Ovary (tissue), 9 donors: ENCODE measurements around the gene TRAPPC2L. TPM values are rescaled to one million over a fixed set of nuclear protein-coding genes. Genes with fewer than 3 reads are reported as not detected.
"Not testable (repeated sequence)": the region's sequence is repeated elsewhere in the genome, so short reads cannot be mapped to it uniquely, and the experiment has no call there.

Experiments used
- DNase-seq, 5 donors: peaks; one replicate each; pipeline ENCODE4 v3.0.0-alpha.2; 2019 to 2020
- H3K27ac ChIP-seq, 2 donors: fragments of 200-600 bp; one replicate each; pipeline versions ENCODE4 v1.5.1 to v1.8.0; 2019 to 2022
- H3K27me3 ChIP-seq: fragments of 200-600 bp; one replicate; pipeline ENCODE4 v1.8.0; 2022
- H3K36me3 ChIP-seq: fragments of 200-600 bp; sonication (generic); one replicate; pipeline ENCODE4 v1.5.1; 2019
- H3K4me1 ChIP-seq: one replicate; pipeline ENCODE4 v1.8.1; 2013; ENCODE audit warnings: mild to moderate bottlenecking, moderate library complexity; ENCODE audit not compliant: insufficient read depth
- H3K4me3 ChIP-seq: fragments of 200-600 bp; sonication (generic); one replicate; pipeline ENCODE4 v1.5.1; 2017
- H3K9me3 ChIP-seq, 2 donors: fragments of 200-600 bp in 1 of 2; sonication (generic) in 1 of 2; one replicate each; pipeline versions ENCODE4 v1.5.1 to v1.8.1; 2013 to 2019; ENCODE audit warnings: mild to moderate bottlenecking in 1 of 2, moderate library complexity in 1 of 2
- EP300 ChIP-seq: sonication (generic); formaldehyde crosslinking; IDR thresholded peaks from one replicate; pipeline ENCODE4 v1.6.1; 2017; ENCODE audit warnings: antibody characterized with exemption
- POLR2A ChIP-seq: fragments of 450-650 bp; IDR thresholded peaks from one replicate; pipeline ENCODE4 v1.6.1; 2017; ENCODE audit warnings: antibody characterized with exemption, mild to moderate bottlenecking, moderate library complexity
- WGBS, 3 donors: extraction: QIAGEN DNeasy Blood & Tissue Kit in 1 of 3; methylation state at CpG; one replicate each; pipeline versions ENCODE4 v1.1.5 to v1.1.7; 2013 to 2017; 5-methylcytosine and 5-hydroxymethylcytosine counted together
- intact Hi-C, 4 donors: fragments of 100-400 bp; cut with DNase I; formaldehyde crosslinking; loops; one replicate each; pipeline versions ENCODE4 v1.11.0 to v1.15.1; 2022 to 2023
- polyA plus RNA-seq, 2 donors: library from polyadenylated mRNA; stranded (reverse); fragments of 200-250 nt in 1 of 2; fragments of 350-450 nt in 1 of 2; fragmentation: Illumina TruSeq in 1 of 2; extraction: RNeasy Lipid Tissue Mini Kit (QIAGEN cat#74804) in 1 of 2; gene quantifications; one replicate each; pipeline ENCODE4 v1.2.3, GENCODE V29; 2013 to 2014
- total RNA-seq, 7 donors: library from RNA; depleted of rRNA in 2 of 7; stranded (reverse); fragments of >200 nt in 2 of 7; fragmentation: NEBNext Ultra II Directional in 3 of 7; extraction: Animal tissue kit (Norgen Biotek cat#: 25700) in 3 of 7; gene quantifications; one replicate each; pipeline versions ENCODE4 v1.1.0 to v1.2.4, GENCODE V29; 2016 to 2023
- TF ChIP-seq, protein P1 (sequence below), 3 donors: fragments of 450-650 bp in 2 of 3; fragments of 200-600 bp in 1 of 3; IDR thresholded peaks; one replicate each; pipeline versions ENCODE4 v1.5.1 to v1.8.0; 2016 to 2022; ENCODE audit warnings: antibody characterized with exemption in 3 of 3, mild to moderate bottlenecking in 1 of 3
- donor health status: DM: no; HTN: no; CAD: no; lungs with moderate emphysema.
- donor health status: DM: no; HTN: no; CAD: no.
- donor health status: Bipolar disorder and iron deficiency.
- donor health status: DM: yes; HTN: yes; CAD: no.
- donor health status: DM: no; HTN: no; CAD: no.
- donor health status: DM: yes; HTN: yes; CAD: no.

Gene TRAPPC2L
- total and polyA plus RNA-seq, 9 donors = 37.2 to 101 (median 58.6) TPM

DNA sequence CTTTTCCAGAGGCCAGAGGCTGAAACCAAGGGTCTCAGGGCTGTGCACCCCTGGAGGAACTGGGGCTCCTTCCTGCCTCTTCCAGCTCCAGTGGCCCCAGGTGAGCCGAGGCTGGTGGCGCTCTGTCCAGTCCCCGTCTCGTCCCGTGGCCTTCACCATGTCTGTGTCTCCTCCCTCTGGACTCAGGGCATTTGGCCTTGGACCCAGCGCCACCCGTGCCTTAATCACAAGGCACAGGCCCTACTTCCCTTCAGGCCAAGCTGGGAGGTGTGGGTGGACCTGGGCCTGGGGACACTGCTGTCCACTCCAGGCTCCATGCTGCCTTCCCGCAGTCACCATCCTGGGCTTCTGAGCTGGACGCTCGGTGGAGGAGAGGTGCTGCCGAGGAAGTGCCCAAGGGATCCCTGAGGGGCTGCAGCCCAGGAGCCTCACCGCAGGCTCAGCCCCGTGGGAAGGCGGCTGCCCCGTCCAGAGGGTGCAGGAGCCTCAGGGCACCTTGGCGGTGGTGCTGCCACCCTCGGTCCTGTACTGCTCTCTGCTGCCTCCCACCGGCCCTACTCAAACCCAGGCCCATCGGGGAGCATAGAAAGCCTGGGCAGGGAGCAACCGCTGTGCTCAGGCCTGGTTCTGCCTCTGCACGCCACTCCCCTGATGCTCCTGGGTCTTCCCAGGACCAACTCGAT lies 35.6 kb upstream of the TRAPPC2L start:
- Histone ChIP-seq H3K36me3 (no peaks in the 10 kb centered on the region), H3K27ac (no peak overlapping the region), H3K4me1 (no peaks in the 10 kb centered on the region), H3K4me3 (no peak overlapping the region), H3K27me3 (no peaks in the 10 kb centered on the region), H3K9me3 (no peaks in the 10 kb centered on the region)
- intact Hi-C loops = no loop called here
- DNase-seq = no peak
- WGBS, 3 donors = 81 to 92% (median 87%) methylated on average over 22 of the region's 22 CpGs
- TF ChIP-seq, protein P1, sequence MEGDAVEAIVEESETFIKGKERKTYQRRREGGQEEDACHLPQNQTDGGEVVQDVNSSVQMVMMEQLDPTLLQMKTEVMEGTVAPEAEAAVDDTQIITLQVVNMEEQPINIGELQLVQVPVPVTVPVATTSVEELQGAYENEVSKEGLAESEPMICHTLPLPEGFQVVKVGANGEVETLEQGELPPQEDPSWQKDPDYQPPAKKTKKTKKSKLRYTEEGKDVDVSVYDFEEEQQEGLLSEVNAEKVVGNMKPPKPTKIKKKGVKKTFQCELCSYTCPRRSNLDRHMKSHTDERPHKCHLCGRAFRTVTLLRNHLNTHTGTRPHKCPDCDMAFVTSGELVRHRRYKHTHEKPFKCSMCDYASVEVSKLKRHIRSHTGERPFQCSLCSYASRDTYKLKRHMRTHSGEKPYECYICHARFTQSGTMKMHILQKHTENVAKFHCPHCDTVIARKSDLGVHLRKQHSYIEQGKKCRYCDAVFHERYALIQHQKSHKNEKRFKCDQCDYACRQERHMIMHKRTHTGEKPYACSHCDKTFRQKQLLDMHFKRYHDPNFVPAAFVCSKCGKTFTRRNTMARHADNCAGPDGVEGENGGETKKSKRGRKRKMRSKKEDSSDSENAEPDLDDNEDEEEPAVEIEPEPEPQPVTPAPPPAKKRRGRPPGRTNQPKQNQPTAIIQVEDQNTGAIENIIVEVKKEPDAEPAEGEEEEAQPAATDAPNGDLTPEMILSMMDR (IDR thresholded peaks at IDR 0.05) = no peak
- TF ChIP-seq POLR2A (no peak), EP300 (no peak)

DNA sequence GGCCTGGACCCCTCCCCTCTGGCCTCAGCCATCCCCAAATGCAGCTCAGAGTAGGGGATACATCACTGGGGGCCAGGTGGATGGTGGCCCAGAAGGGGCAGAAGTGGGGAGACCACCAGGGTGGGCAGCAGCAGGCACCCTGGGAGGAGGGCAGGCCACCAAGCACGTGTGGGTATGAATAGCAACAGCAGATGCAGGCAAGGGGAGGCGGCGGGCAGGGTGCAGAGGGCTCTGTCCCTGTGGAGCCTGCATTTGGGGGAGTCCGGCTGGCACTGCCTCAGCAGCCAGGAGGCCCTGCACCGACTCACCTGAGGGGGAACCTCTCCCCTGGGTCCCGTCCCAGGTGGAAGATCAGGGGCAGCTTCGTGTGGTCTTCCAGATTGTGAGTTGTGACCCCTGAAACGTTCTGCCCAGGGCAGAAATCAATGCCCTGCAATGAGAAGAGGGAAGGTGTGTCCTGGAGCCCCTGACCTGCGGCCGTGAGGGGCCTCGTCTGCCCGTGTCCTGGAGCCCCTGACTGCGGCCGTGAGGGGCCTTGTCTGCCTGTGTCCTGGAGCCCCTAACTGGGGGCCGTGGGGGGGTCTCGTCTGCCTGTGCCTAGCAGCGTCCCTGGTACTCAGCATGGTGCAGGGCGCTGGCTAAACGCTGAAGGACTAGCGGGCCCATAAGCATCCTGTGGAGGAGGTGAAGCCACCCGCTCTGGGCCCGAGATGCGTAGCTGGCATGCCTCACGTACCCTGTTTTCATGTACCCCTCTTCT lies 34.5 kb upstream of the TRAPPC2L start:
- TF ChIP-seq EP300 (no peak), POLR2A (no peak)
- TF ChIP-seq, protein P1 (IDR thresholded peaks at IDR 0.05) = no peak
- intact Hi-C loops = no loop called here
- H3K9me3 ChIP-seq = no peaks in the 10 kb centered on the region
- DNase-seq = no peak
- H3K36me3 ChIP-seq = no peaks in the 10 kb centered on the region
- no peaks in the 10 kb centered on the region for H3K27me3 ChIP-seq
- no peak overlapping the region for H3K4me3 ChIP-seq
- no peaks in the 10 kb centered on the region for H3K4me1 ChIP-seq
- WGBS, 3 donors = 92 to 95% (median 93%) methylated on average over 24 of the region's 24 CpGs
- H3K27ac ChIP-seq = no peak overlapping the region

DNA sequence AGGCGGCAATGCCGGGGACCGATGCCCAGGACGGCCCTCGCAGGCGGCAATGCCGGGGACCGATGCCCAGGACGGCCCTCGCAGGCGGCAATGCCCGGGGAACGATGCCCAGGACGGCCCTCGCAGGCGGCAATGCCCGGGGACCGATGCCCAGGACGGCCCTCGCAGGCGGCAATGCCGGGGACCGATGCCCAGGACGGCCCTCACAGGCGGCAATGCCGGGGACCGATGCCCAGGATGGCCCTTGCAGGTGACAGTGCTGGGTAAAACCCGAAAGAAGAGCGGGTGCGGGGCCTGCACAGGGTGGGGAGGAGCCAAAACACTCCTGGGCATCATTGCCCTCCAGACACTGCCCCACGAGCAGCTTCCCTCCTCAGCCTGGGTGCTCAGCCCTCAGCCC lies 33.3 kb upstream of the TRAPPC2L start:
- H3K4me1 ChIP-seq, DNase-seq, H3K4me3 ChIP-seq, H3K9me3 ChIP-seq, H3K27me3 ChIP-seq, H3K27ac ChIP-seq, H3K36me3 ChIP-seq, intact Hi-C loops: not testable (repeated sequence)
- 94 to 97% (median 97%) methylated on average over 19 to 29 of the region's 31 CpGs for WGBS, 3 donors

DNA sequence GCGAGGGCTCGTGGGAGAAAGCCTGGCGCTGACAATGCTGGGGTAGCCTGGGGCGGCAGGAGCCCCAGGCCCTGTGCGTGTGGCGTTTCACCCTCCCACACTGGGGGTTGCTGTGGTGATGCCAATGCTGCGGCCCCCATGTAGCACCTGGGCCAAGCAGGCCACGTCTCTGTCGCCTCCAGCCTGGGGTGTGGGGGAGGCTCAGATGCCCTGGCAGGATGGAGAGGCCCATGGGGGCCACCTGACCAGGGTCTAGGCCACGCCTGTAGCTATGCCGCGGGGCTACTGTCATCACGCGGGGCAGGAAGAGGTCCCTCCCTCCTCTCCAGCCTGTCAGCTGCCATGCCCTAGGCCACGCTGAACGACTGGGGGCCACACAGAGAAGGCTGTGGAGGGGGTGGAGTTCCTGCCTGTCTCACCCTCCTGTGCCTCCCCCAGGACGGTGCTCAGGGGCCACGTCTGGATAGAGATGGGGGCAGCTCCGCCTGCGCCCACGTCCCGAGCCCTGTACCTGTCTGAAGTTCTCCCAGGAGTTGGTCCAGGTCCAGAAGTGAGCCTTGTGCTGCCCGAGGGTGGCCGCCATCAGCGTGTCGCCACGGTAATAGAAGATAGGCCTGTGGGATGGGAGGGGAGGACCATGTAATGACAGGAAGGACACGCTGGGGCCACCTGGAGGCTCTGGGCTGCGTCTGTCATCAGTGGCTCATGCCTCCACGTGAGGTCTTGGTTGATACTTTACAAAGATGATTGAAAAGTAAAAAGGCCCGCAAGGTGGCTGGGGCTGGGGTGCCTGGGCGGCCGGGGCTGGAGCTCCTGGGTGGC lies 32.5 kb upstream of the TRAPPC2L start:
- Histone ChIP-seq H3K4me1 (no peaks in the 10 kb centered on the region), H3K27ac (no peak overlapping the region), H3K36me3 (no peaks in the 10 kb centered on the region), H3K27me3 (no peaks in the 10 kb centered on the region), H3K4me3 (no peak overlapping the region), H3K9me3 (no peaks in the 10 kb centered on the region)
- TF ChIP-seq, protein P1 (IDR thresholded peaks at IDR 0.05) = no peak
- TF ChIP-seq POLR2A (no peak), EP300 (no peak)
- 76 to 86% (median 85%) methylated on average over 33 of the region's 33 CpGs for WGBS, 3 donors
- DNase-seq = no peak
- intact Hi-C loops = no loop called here
